HG03378 (cell line): Measurements from ENCODE around the gene EPHB1.
A peak's percentile ranks its signal among the peaks of the same experiment; 100 is the strongest.
"Not testable (repeated sequence)": the region's sequence is repeated elsewhere in the genome, so short reads cannot be mapped to it uniquely, and the experiment has no call there.

Experiments used
- ATAC-seq: cut with Tn5 transposase; IDR thresholded peaks from one replicate; pipeline ENCODE4 v1.9.1; 2021; ENCODE audit warnings: mild to moderate bottlenecking, moderate library complexity; ENCODE audit not compliant: unreplicated experiment

Gene EPHB1

GRCh38 chr3:134988666-134989065 is 193.6 kb downstream of the EPHB1 start:
- no peak for ATAC-seq

GRCh38 chr3:134991003-134991402 is 195.9 kb downstream of the EPHB1 start:
- no peak for ATAC-seq

DNA sequence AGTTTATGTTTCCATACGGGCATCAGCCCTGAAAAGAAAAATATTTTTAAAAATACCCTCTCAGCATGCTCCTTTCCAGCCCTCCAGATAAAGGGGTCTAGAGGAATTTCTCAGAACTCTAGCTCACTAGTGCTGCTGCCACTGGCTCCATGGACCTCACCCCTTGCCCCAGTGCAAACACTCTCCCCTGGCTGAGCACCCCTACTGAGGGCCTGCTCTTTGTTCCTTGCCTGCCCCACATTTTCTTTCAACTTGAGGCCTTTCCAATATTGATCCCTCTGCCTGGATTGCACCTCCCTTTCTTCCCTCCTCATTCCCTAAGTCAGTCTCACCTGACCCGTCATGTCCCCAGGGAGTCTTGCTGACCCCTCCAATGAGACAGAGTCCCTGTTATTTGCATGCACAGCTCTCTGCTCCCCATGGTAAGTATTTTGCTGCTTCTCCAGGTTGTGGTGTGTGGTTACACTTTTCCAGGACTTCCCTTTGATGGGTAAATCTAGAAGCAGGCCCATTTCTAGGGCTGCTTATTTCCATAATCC is 196.5 kb downstream of the EPHB1 start:
- no peak for ATAC-seq

GRCh38 chr3:134992180-134992579 is 197.1 kb downstream of the EPHB1 start:
- no peak for ATAC-seq

DNA sequence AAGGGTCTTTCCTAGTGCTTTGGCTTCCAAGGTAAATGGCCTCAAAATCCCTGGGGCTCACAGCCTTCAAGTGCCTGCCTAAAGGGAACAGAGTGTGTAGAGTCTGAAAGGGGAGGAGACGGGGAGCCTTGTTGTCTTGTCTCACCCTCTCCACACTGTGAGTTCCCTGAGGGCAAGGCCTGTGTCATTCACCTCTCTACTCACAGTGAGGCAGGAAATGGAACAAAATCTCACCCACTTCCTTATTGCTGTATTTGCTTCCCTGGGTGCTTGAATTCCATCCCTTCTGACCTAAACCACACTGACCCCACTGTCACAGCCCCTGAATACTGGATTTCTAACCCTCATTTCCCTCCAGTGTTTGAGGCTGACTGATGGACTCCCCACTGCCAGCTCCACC is 197.5 kb downstream of the EPHB1 start:
- no peak for ATAC-seq

DNA sequence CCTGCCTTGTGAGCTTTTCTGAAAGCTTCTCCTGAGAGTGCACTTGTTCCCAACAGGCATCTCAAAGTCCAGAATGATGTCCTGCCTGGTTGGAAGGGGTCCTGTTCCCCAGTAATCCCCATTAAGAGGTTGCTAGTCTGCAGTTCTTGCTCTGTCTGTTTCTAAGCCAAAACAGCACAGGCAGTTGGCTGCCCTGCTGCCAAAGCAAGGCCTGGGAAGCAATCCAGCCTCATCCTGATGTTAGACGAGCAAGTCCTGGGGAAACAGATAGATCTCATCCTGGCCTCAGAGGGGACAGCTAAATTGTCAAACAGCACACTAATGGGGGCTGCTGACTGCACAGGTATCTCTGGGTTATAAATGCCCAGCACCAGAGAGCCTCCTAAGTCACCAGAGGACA is 198.0 kb downstream of the EPHB1 start:
- ATAC-seq: no peak

DNA sequence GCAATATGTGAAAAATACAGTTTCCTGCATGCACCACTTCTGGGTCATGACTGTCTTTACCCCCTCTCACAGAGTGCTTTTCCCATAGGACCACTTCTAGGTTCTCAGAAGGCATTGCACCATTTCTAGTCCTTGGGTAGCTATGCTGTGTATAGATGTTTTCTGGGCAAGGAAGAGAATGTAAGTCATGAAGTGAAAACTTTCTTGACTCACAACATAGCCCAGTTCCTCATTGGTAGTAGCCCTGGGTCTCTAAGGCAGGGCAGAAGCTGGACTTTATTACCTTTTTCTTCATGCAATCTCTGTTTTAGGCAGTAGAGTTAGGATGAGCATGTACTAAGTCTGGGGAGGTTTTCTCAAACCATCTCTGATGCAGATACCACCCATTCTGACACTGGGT is 203.1 kb downstream of the EPHB1 start:
- ATAC-seq: no peak

DNA sequence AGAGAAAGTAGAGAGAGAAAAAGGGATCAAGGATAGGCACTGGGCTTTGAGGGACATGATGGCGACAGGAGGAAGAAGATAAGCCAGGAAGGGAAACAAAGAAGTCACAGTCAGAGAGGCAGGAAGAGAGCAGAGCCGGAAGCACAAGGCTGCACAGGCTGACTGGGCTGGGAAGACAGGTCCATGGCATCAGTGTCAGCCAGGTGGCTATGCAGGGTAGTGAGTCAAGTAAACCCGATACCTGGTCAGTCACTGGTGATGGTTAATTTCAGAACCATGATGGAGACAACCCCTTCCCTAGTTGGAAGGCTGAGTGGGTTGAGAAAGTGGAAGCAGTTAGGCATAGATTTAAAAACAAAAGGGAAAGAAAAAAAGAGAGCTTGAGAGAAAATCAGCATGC is 203.8 kb downstream of the EPHB1 start:
- ATAC-seq: no peak

GRCh38 chr3:135000465-135000864 is 205.4 kb downstream of the EPHB1 start:
- ATAC-seq: no peak

GRCh38 chr3:135005616-135006015 is 210.6 kb downstream of the EPHB1 start:
- not testable (repeated sequence) for ATAC-seq

DNA sequence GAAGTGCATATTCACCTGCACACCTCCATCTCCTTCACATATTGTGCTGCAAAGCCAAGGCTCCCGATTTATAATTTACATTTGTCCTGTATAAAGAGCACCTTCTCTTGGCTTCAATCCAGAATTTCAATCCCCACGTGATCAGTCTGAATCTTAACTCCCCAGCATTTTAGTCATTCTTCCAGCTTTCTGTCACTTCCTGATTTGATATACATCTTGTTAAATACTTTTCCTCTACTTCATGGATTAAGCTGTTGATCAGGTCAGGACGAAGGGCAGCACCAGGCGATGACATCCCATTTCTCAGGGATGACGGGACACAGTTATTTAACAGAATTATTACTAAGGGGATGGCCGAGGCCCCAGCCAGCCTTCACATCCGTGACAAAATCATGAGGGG is 212.5 kb downstream of the EPHB1 start:
- ATAC-seq: no peak

- ATAC-seq: no peak
These were observed 213.3 kb downstream of the EPHB1 start for GRCh38 chr3:135008326-135008725.

DNA sequence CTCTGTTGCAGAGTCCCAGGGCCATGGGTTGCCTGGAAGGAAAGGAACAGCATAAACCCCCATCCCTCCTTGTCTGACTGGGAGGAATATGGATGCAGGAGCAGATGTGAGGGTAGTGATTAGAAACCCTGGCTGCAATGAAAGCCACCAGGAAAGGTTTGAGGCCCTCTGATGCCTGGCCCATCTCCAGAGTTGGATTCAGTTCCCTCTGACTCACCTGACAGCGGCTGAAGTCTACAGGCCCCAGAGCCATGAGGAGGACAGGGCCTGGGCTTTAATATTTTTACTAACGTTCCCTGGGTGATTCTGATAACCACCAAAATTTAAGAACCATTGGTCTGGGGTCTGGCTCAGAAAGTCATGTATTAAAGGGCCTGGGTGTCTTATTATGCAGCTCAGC is 214.0 kb downstream of the EPHB1 start:
- ATAC-seq: no peak

DNA sequence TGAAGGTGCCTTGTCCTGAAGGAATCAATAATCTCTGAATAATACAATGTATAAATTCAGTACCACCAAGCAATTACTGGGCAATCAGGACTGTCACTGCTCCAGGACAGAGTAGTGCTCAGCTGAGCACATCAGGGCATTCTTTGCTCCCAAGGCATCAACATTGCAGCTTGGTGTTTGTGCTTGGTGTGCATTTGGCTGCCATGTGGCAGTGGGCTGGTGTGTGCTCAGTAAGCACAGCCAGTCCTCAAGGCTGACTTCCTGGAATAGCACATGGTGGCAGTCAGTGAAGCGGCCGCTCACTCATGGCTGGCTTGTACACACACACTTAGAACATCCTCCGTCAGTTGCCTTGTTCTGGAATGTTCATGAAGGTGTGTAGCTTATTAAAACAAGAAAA is 217.0 kb downstream of the EPHB1 start:
- no peak for ATAC-seq

DNA sequence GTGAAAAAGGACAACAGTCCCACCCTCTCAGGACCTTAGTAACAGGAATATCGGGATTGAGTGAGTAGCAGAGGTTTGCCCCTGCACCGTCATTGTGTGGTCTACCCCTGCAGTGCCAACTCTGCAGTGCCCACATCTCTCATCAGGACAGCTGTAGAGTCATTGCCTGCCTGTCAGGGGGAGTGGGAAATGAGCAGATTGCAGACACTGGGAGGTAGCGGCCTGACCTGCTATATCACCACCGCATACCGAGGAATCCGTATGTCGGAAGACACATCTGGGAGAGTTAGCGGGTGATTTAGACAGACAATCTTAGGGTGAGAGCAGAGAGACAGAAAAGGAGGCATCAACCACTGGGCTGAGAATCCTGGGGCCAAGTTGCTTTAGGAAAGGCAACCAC is 218.1 kb downstream of the EPHB1 start:
- no peak for ATAC-seq

DNA sequence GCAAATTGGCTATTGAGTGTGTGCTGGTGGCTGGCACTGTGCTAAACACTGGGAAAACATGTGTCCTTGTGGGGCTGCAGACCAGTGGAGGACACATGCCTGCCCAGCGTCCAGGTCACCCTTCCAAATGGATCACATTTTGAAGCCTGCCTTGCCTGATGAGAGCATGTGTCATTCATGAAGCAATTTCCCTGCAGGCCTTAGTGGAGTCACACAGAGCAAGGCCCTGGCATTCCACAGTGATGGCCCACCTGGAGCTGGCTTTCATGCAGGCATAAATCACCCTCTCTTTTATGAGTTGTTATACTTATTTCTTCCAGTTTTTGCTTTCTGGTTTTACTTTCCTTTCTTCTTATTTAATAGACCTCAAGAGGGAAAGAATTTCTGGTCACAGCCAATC is 219.5 kb downstream of the EPHB1 start:
- no peak for ATAC-seq

DNA sequence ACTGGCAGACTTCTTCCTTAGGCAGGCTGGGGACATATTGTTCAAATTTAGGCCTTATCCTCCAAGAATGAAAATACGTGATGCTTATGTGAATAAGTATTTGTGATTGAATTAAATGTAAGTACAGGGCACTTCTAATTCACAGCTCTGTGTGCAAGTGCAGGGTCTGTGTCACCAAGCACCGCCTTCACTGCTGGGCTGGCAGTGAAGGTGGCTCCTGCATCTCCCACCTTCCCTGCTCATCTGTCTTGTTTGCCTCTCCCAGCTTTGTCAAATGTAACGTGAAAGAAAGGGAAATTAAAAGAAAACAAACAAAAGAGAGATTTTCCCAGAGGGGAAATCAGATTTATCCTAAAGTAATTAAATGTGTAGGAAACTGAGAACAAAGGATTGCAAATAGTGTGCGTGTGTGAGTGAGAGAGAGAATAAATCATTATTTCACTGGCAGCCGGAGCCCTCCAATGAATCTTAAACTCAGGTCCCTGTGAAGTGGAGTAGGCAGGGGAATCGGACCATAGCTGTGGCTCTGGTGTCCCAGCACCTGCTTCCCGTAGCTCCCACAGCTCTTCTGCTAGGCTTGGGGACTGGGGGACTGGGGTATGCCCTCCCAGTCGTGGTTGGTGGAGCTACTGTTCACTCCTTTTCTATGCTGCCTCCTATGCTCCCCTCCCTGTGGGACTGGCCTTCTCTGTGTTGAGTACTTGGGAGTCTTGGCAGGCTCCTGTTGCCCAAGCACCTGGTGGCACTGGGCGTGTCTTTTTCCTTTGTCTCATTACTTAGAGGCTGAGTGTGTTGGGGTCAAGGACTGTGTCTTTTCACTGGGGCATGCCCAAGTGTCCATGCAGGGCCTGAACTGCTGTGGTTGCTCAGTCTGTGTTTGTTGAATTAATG is 222.2 kb downstream of the EPHB1 start:
- ATAC-seq: no peak

DNA sequence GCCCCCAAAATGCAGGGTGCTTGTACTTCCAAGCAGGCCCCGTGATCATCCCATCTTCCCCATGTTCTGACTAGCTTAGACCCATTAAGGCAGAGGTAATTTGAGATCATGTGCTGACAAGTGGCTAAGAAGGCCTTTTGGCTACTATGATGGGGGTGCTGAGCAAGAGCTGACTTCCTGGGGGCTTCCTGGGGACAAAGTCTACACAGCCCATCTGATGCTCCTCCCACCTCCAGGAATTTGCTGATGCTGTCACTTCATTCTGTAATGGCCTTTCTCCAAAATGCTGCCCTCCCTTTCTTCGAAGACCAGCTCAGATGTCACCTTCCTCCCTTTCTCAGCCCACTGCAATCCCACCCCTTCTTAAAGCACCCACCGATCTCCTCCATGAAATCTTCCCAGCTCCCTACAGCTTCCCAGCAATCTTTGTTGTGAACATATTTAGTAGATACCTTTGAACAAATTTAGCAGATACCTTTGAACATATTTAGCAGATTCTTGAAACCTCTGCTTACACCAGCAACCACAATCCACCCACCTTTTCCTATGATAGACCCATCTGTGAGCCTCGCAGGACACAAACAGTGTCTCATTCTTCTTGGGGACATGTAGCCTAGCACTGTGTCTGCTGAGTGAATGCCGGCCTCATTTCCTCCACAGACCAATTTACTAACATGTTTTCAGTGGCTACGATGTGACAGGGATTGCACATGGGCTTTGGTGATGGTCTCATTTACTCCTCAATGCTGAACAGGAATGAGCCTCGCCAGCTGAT is 223.3 kb downstream of the EPHB1 start:
- ATAC-seq: peak; percentile 89

DNA sequence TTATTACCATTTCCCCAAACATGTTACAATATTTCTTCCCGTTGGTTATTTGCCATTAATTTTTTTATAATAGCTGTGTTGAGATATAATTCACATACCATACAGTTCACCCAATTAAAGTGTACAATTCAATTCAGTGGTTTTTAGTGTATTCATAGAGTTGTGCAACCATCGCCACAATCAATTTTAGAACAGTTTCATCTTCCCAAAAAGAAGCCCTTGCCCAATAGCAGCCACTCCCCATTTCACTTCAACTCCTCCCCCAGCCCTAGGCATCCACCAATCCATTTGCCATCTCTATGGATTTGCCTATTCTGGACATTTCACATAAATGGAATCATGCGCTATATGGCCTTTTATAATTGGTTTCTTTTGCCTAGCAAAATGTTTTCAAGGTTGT is 225.1 kb downstream of the EPHB1 start:
- ATAC-seq: no peak

- ATAC-seq: no peak
These were observed 229.1 kb downstream of the EPHB1 start for GRCh38 chr3:135023996-135024658.
